Head of caudate nucleus (tissue), 42 donors: ENCODE results near the gene DDTL.
A peak's percentile ranks its signal among the peaks of the same experiment; 100 is the strongest.
"Not testable (repeated sequence)": the region's sequence is repeated elsewhere in the genome, so short reads cannot be mapped to it uniquely, and the experiment has no call there.

Experiments
- DNase-seq, 42 donors: peaks; one replicate each; pipeline versions ENCODE4 v3.0.0 to v3.0.0-alpha.2; 2020 to 2021; ENCODE audit warnings: mixed read lengths in 7 of 42
- intact Hi-C: fragments of 100-400 bp; cut with DNase I; formaldehyde crosslinking; loops from one replicate; pipeline ENCODE4 v1.15.0; 2022

The DDTL gene

GRCh38 chr22:23966568-23966967 is at the start of gene DDTL:
TSS of gene DDTL (plus strand) at chr22:23966888. CDS start at chr22:23966915, 27 bp downstream.
- DNase-seq, intact Hi-C loops: not testable (repeated sequence)

- DNase-seq, intact Hi-C loops: not testable (repeated sequence)
Measured at GRCh38 chr22:23920267-23920611, 46.4 kb upstream of the DDTL start.

GRCh38 chr22:23921586-23922201 is 45.0 kb upstream of the DDTL start:
- peak in 1 of 42 donors; percentile 31 for DNase-seq

GRCh38 chr22:23922921-23923320 is 43.8 kb upstream of the DDTL start:
- intact Hi-C loops: no loop called here
- peak in 1 of 42 donors; percentile 12 for DNase-seq

More at GRCh38 chr22:23921586-23922201, 45.0 kb upstream of the DDTL start:
- intact Hi-C loops: not testable (repeated sequence)

- intact Hi-C loops: no loop called here
- peak in 1 of 42 donors; percentile 26 for DNase-seq
Measured at GRCh38 chr22:23925020-23925606, 41.6 kb upstream of the DDTL start.

GRCh38 chr22:23926561-23926960 is 40.1 kb upstream of the DDTL start:
- no peak for DNase-seq
- intact Hi-C loops: no loop called here

- intact Hi-C loops: no loop called here
- no peak for DNase-seq
Measured at GRCh38 chr22:23938328-23939016, 28.2 kb upstream of the DDTL start.

- DNase-seq: no peak
- intact Hi-C loops: no loop called here
Measured at GRCh38 chr22:23939017-23939357, 27.7 kb upstream of the DDTL start.

- DNase-seq, intact Hi-C loops: not testable (repeated sequence)
Measured at GRCh38 chr22:23940166-23940565, 26.5 kb upstream of the DDTL start.

- intact Hi-C loops, DNase-seq: not testable (repeated sequence)
Measured at GRCh38 chr22:23947391-23947790, 19.3 kb upstream of the DDTL start.

GRCh38 chr22:23949764-23950163 is 16.9 kb upstream of the DDTL start:
- not testable (repeated sequence) for DNase-seq
- intact Hi-C loops: loop anchor here (10.0 kb wide), 1 partner anchor 575 kb away; no protein-coding TSS in a partner anchor

- DNase-seq: not testable (repeated sequence)
- intact Hi-C loops: loop anchor here (10.0 kb wide), 1 partner anchor 573 kb away; no protein-coding TSS in a partner anchor
Measured at GRCh38 chr22:23951383-23951782, 15.3 kb upstream of the DDTL start.

GRCh38 chr22:23952794-23953405 is 13.8 kb upstream of the DDTL start:
- intact Hi-C loops: loop anchor here (10.0 kb wide), 1 partner anchor 572 kb away; no protein-coding TSS in a partner anchor

GRCh38 chr22:23953485-23953884 is 13.2 kb upstream of the DDTL start:
- DNase-seq: not testable (repeated sequence)
- intact Hi-C loops: loop anchor here (10.0 kb wide), 1 partner anchor 571 kb away; no protein-coding TSS in a partner anchor

More at GRCh38 chr22:23952794-23953405, 13.8 kb upstream of the DDTL start:
- not testable (repeated sequence) for DNase-seq

GRCh38 chr22:23954193-23954990 is 12.3 kb upstream of the DDTL start:
- DNase-seq: not testable (repeated sequence)
- intact Hi-C loops: loop anchor here (10.0 kb wide), 1 partner anchor 570 kb away; no protein-coding TSS in a partner anchor

- DNase-seq: not testable (repeated sequence)
- intact Hi-C loops: loop anchor here (10.0 kb wide), 1 partner anchor 570 kb away; no protein-coding TSS in a partner anchor
Measured at GRCh38 chr22:23954991-23955305, 11.7 kb upstream of the DDTL start.

- DNase-seq: not testable (repeated sequence)
- intact Hi-C loops: loop anchor here (10.0 kb wide), 1 partner anchor 569 kb away; no protein-coding TSS in a partner anchor
Measured at GRCh38 chr22:23955886-23956285, 10.8 kb upstream of the DDTL start.

GRCh38 chr22:23956301-23956900 is 10.3 kb upstream of the DDTL start:
- intact Hi-C loops: loop anchor here (10.0 kb wide), 1 partner anchor 568 kb away; no protein-coding TSS in a partner anchor
- DNase-seq: peak; percentile 46 to 95 (median 84)
